Stimulated activated CD4-positive, alpha-beta T cell treated with anti-CD3 and anti-CD28 coated beads, Interleukin-2, amount 100 ng/mL, for 4 hours (primary cell): ENCODE measurements around the gene PADI1.
"Not testable (repeated sequence)": the region's sequence is repeated elsewhere in the genome, so short reads cannot be mapped to it uniquely, and the experiment has no call there.

Experiments
- DNase-seq: peaks from one replicate; pipeline ENCODE4 v3.0.0-alpha.2; 2020; ENCODE audit warnings: low read depth

The PADI1 gene

GRCh38 chr1:17241780-17242074, 36.8 kb downstream of the PADI1 start:
- not testable (repeated sequence) for DNase-seq

GRCh38 chr1:17243274-17243673, 38.3 kb downstream of the PADI1 start:
- no peak for DNase-seq

GRCh38 chr1:17244821-17245740, 40.2 kb downstream of the PADI1 start:
- DNase-seq = no peak

GRCh38 chr1:17245816-17246325, 40.9 kb downstream of the PADI1 start:
- no peak for DNase-seq

GRCh38 chr1:17246971-17247370, 42.0 kb downstream of the PADI1 start:
- DNase-seq = no peak

- no peak for DNase-seq
Observed at GRCh38 chr1:17248781-17249180, 43.9 kb downstream of the PADI1 start, which contains the start of gene PADI3. Gene PADI3, plus strand, starts transcription at chr1:17249098. Its CDS starts 40 bp downstream, at chr1:17249138.

GRCh38 chr1:17250601-17251000, 45.7 kb downstream of the PADI1 start:
- DNase-seq = no peak

GRCh38 chr1:17251246-17251645, 46.3 kb downstream of the PADI1 start:
- no peak for DNase-seq

GRCh38 chr1:17251701-17252376, 46.9 kb downstream of the PADI1 start:
- no peak for DNase-seq

- DNase-seq = no peak
Observed at GRCh38 chr1:17255336-17255735, 50.4 kb downstream of the PADI1 start.

GRCh38 chr1:17258116-17258757, 53.3 kb downstream of the PADI1 start:
- no peak for DNase-seq

- no peak for DNase-seq
Observed at GRCh38 chr1:17258758-17259130, 53.8 kb downstream of the PADI1 start.

GRCh38 chr1:17259233-17259873, 54.4 kb downstream of the PADI1 start:
- no peak for DNase-seq

GRCh38 chr1:17260264-17260663, 55.3 kb downstream of the PADI1 start:
- no peak for DNase-seq

- no peak for DNase-seq
Observed at GRCh38 chr1:17260738-17261137, 55.8 kb downstream of the PADI1 start.

GRCh38 chr1:17263936-17264335, 59.0 kb downstream of the PADI1 start:
- no peak for DNase-seq

GRCh38 chr1:17264470-17264869, 59.5 kb downstream of the PADI1 start:
- no peak for DNase-seq

GRCh38 chr1:17265162-17265561, 60.2 kb downstream of the PADI1 start:
- DNase-seq = no peak

- DNase-seq = no peak
Observed at GRCh38 chr1:17265950-17266349, 61.0 kb downstream of the PADI1 start.

- DNase-seq = no peak
Observed at GRCh38 chr1:17270891-17271765, 66.2 kb downstream of the PADI1 start.

GRCh38 chr1:17272066-17272465, 67.1 kb downstream of the PADI1 start:
- no peak for DNase-seq
